WI38 (cell line): ENCODE results near the gene RPL18.

Experiments used
- H3K4me3 ChIP-seq: 2 replicates; pipeline ENCODE4 v1.5.1; 2011; ENCODE audit warnings: low read depth, mild to moderate bottlenecking, control low read depth, low read length
- TF ChIP-seq, protein P1 (sequence below): IDR thresholded peaks from 2 replicates; pipeline ENCODE4 v1.5.1; 2012; ENCODE audit warnings: low read depth, mild to moderate bottlenecking, control low read depth, low read length

The RPL18 gene

GRCh38 chr19:48637449-48637947 lies 18.5 kb upstream of the RPL18 start:
- TF ChIP-seq, protein P1, sequence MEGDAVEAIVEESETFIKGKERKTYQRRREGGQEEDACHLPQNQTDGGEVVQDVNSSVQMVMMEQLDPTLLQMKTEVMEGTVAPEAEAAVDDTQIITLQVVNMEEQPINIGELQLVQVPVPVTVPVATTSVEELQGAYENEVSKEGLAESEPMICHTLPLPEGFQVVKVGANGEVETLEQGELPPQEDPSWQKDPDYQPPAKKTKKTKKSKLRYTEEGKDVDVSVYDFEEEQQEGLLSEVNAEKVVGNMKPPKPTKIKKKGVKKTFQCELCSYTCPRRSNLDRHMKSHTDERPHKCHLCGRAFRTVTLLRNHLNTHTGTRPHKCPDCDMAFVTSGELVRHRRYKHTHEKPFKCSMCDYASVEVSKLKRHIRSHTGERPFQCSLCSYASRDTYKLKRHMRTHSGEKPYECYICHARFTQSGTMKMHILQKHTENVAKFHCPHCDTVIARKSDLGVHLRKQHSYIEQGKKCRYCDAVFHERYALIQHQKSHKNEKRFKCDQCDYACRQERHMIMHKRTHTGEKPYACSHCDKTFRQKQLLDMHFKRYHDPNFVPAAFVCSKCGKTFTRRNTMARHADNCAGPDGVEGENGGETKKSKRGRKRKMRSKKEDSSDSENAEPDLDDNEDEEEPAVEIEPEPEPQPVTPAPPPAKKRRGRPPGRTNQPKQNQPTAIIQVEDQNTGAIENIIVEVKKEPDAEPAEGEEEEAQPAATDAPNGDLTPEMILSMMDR = no peak
- peak overlapping the region; percentile 59 for H3K4me3 ChIP-seq

DNA sequence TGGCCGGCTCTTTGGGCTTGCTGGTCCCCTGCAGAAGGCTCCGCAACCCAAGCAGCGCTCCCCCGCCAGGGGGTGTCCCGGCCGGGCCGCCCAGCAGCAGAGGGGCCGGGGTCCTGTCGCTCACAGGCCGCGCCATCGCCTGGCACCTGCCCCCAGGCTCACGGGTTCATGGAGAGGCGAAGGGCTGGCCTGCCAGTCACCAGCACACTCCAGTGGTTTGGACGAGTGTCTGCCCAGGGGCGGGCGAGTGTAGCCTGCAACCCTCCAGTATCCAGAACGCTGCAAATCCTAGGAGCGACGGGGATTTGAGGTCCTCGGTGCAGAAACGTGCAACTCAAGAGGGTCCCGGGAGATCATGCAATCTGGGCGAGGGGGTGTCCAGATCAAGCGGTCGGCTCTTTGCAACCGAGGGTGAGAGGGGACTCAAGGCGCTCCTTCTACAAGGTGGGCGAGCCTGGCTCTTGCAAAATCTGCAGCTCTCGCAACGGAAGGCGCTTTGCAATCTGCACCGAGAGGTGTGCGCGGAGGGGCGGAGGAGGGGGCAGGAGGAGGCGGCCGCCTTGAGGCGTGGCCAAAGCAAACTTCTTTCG lies 18.0 kb upstream of the RPL18 start, which contains the start of gene DBP:
DBP (minus strand) TSS at position 521 of the 590 bp plus-strand sequence; CDS start at position 136, 385 bp downstream.
- TF ChIP-seq, protein P1 = 0 out of 2 replicates have a peak, but pooled peaks have one; percentile 14
- H3K4me3 ChIP-seq = peak within 1 kb of the TSS; percentile 59

DNA sequence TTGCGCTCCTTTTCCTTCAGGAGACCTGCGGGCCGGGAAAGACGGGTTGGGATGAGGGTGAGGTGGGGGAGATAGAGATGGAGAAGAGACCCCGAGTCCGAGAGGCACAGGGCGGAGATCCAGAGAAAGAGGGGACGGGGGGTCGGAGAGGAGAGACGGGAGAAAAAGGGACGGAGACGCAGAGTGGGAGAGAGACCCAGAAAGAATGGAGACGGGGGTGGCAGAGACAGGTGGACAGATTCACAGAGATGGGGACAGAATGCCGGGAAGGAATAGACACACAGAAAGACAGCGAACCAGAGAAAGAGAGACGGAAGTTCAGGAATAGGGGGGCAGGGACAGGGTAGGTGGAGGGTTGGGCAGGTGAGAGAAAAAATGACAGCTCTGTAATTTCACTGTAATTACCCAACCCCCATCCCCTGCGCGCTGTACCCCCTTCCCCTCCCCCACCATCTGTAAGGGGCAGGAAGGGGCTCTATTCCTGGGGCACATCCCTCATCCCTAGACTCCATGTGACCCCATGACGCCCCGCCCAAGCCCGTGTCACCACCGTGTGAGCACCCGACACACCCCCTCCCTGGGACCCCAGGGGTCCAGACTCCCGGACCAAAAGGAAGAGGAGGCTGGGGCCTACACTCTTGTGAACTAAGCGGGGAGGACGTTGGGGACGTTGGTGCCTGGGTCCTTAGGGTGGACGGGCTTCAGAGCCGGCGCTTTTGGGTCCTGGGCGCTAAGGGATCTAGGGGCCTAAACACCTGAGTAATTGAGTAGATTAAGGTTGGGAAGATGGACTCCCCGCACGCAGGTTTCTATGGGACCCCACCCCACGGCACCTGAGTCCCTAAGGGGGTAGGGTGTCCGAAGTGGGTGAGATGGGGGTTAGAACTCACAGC lies 17.2 kb upstream of the RPL18 start:
- peak overlapping the region; percentile 58 for H3K4me3 ChIP-seq

GRCh38 chr19:48635263-48635965 lies 16.4 kb upstream of the RPL18 start:
- peak overlapping the region; percentile 58 for H3K4me3 ChIP-seq
- TF ChIP-seq, protein P1 = no peak

More for the DNA sequence above, 17.2 kb upstream of the RPL18 start:
- TF ChIP-seq, protein P1 = no peak

DNA sequence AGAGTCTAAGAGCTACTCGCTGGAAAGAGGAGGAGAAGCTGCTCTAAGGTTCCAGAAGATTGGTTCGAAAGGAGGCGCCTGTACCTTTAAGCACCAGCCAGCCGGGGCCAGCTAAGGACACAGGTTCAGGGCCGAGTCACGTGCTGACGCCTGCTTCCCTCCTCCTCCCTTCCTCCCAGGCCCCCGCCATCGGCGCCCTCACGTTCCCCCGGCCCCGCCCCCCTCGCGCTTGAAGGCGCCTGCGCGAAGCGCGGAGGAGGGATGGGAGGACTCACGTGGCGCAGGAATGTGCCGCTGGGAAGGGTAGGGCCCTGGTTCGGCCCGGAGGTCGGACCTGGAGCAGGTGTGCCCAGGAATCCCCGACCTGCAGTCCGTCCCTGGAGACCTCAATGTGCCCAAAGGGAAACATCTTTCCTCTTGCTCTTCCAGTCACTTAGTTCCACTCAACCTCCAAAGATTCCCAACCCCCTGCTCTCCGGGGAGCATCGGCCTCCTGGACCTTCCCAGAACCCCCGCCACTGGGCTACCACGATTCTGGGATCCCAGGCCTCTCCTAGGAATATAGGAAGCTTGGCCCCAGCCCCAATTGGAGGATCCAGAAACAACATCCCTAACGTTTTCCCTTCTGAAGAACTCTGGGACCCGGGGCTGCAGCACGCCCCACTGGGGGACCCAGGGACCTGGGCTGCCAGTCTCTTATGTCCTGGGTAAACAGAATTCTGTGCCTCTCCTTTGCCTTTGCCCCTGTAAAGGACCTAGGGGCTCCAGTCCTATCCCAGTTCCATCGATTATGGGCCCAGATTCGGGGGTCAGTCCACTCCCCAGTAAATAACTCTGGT lies 15.7 kb upstream of the RPL18 start:
- TF ChIP-seq, protein P1 = no peak
- peak overlapping the region; percentile 16; the same call in 1 of the 2 replicates for H3K4me3 ChIP-seq

DNA sequence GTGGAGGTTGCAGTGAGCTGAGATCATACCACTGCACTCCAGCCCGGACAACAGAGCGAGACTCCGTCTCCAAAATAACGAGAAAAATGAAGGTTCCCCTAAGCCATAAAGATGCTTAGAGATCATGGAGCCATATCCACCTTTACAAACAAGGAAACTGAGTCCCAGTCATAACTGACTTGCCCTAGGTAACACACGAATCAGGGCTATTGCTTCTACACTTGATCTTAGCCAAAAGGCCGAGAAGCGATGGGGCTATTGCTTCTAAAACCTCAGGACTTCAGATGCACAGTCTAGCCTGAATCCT lies 15.0 kb upstream of the RPL18 start:
- no peak overlapping the region for H3K4me3 ChIP-seq
- TF ChIP-seq, protein P1 = no peak
